ENCODE results near the gene RAB11FIP4.

DNA sequence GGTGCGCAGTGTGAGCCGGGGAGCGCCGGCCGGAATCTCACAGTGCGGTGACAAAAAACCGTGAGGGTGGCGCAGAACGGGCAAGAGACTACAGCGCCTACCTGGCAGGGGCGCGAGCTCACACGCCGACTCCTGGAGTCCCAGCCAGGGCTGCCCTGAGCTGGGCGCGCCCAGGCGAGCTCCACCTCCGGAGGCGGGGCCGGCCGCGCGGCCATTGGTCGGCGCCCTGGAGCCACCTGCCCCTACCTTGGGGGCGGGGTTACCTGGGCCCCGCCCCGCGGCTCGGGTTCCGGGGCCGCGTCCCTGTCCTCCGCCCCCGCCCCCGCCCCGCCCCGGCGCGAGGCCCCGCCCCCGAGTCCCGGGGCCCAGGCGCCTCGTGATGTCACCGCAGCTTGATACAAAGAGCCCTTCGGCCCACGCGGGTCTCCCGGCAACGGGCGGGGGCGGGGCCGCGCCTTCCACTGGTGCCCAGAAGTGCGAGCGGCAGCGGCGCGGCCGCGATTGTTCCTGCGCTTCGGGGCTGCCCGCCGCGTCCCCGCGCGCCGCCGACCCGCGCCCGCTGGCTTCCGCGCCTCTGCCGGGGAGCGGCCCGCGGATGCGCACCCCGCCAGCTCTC, 96.3 kb downstream of the RAB11FIP4 start:
- no peak for TF ChIP-seq CTCF (IDR thresholded peaks at IDR 0.05)
- no peak for TF ChIP-seq POLR2AphosphoS5 (IDR thresholded peaks at IDR 0.05; ENCODE audit: low read depth, low read length)
